ENCODE data around the gene CRYL1. TPM values are rescaled to one million over a fixed set of nuclear protein-coding genes. Genes with fewer than 3 reads are reported as not detected.
A peak's percentile ranks its signal among the peaks of the same experiment; 100 is the strongest.

Gene CRYL1
- total RNA-seq, 1 experiment from 2014 or later, result 0.20 TPM

DNA sequence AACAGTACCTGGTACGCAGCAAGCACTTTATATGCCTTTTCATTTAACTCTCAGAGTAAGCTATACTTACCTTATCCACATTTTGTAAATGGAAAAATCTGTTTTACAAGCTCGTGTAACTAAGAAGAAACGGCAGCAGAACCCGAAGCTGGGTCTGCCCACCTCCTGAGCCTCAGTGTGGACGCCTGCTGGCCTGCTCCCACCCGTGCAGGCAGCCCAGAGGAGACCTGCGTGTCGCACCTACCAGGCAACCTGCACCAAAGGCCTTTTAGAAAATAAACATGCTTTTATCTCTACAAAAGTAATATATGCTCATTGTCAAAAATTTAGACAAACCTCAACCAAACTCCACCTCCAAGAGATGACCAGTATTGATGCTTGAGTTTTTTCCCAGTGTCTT lies 62.7 kb downstream of the CRYL1 start:
- 0 out of 2 replicates have a peak, but pooled peaks cover 2% of the 10 kb centered on the region for H3K4me1 ChIP-seq

DNA sequence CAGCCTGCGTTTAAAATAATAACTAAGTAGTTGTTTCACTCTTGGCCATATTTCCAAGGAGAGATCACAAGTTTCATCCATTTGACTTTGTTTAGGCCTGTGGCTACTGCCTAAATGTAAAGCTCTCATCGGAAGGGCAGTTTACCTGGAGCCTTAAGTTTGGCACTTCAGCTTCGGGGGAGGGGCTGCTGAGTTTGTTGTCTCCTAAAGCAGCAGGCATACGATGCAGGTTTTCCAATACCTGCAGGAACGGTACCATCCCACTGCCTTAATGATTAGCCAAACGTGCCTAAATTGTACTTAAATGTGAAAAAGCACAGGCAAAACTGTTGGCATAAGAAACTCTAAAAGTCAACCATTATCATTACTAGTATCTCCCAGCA lies 63.1 kb downstream of the CRYL1 start:
- H3K4me3 ChIP-seq, result no peak overlapping the region
- 0 out of 2 replicates have a peak, but pooled peaks cover 5% of the 10 kb centered on the region for H3K27me3 ChIP-seq
- H3K27ac ChIP-seq, result no peak overlapping the region

More for the DNA sequence above, 62.7 kb downstream of the CRYL1 start:
- no peak for DNase-seq
- 0 out of 2 replicates have a peak, but pooled peaks cover 5% of the 10 kb centered on the region for H3K27me3 ChIP-seq
- H3K27ac ChIP-seq, result no peak overlapping the region
- H3K36me3 ChIP-seq, result no peaks in the 10 kb centered on the region
- H3K9me3 ChIP-seq (replicated peaks), result peaks cover 4% of the 10 kb centered on the region; the same call in 1 of the 2 replicates
- H3K4me3 ChIP-seq, result no peak overlapping the region

GRCh38 chr13:20461860-20462532 lies 63.7 kb downstream of the CRYL1 start:
- 0 out of 2 replicates have a peak, but pooled peaks cover 2% of the 10 kb centered on the region for H3K4me1 ChIP-seq
- 0 out of 2 replicates have a peak, but pooled peaks cover 5% of the 10 kb centered on the region for H3K27me3 ChIP-seq
- DNase-seq, result no peak
- H3K9me3 ChIP-seq (replicated peaks), result peaks cover 4% of the 10 kb centered on the region; the same call in 1 of the 2 replicates
- H3K27ac ChIP-seq, result no peak overlapping the region
- no peak overlapping the region for H3K4me3 ChIP-seq
- H3K36me3 ChIP-seq, result no peaks in the 10 kb centered on the region

More for the DNA sequence above, 63.1 kb downstream of the CRYL1 start:
- H3K36me3 ChIP-seq, result no peaks in the 10 kb centered on the region
- H3K9me3 ChIP-seq (replicated peaks), result peaks cover 4% of the 10 kb centered on the region; the same call in 1 of the 2 replicates
- H3K4me1 ChIP-seq, result 0 out of 2 replicates have a peak, but pooled peaks cover 2% of the 10 kb centered on the region
- no peak for DNase-seq

- Histone ChIP-seq H3K4me1 (0 out of 2 replicates have a peak, but pooled peaks cover 2% of the 10 kb centered on the region), H3K27ac (no peak overlapping the region), H3K9me3 (replicated peaks) (peaks cover 4% of the 10 kb centered on the region; the same call in 1 of the 2 replicates), H3K4me3 (no peak overlapping the region), H3K27me3 (0 out of 2 replicates have a peak, but pooled peaks cover 5% of the 10 kb centered on the region), H3K36me3 (no peaks in the 10 kb centered on the region)
- no peak for DNase-seq
Observed at GRCh38 chr13:20461481-20461859, 64.2 kb downstream of the CRYL1 start.

- Histone ChIP-seq H3K4me3 (no peak overlapping the region), H3K36me3 (no peaks in the 10 kb centered on the region), H3K27ac (no peak overlapping the region), H3K9me3 (replicated peaks) (peaks cover 4% of the 10 kb centered on the region; the same call in 1 of the 2 replicates), H3K27me3 (0 out of 2 replicates have a peak, but pooled peaks cover 5% of the 10 kb centered on the region), H3K4me1 (0 out of 2 replicates have a peak, but pooled peaks cover 2% of the 10 kb centered on the region)
- peak; percentile 36 to 45 for DNase-seq
Observed at GRCh38 chr13:20460761-20461160, 64.9 kb downstream of the CRYL1 start.

GRCh38 chr13:20457670-20458069 lies 68.0 kb downstream of the CRYL1 start:
- no peaks in the 10 kb centered on the region for H3K36me3 ChIP-seq
- H3K9me3 ChIP-seq (replicated peaks), result peaks cover 4% of the 10 kb centered on the region; the same call in 1 of the 2 replicates
- no peak overlapping the region for H3K4me3 ChIP-seq
- DNase-seq, result no peak
- 0 out of 2 replicates have a peak, but pooled peaks cover 2% of the 10 kb centered on the region for H3K4me1 ChIP-seq
- no peak overlapping the region for H3K27ac ChIP-seq
- H3K27me3 ChIP-seq, result no peaks in the 10 kb centered on the region

- DNase-seq, result no peak
- no peaks in the 10 kb centered on the region for H3K36me3 ChIP-seq
- H3K27me3 ChIP-seq, result no peaks in the 10 kb centered on the region
- H3K27ac ChIP-seq, result no peak overlapping the region
- peaks cover 4% of the 10 kb centered on the region; the same call in 1 of the 2 replicates for H3K9me3 ChIP-seq (replicated peaks)
- H3K4me3 ChIP-seq, result no peak overlapping the region
- 0 out of 2 replicates have a peak, but pooled peaks cover 2% of the 10 kb centered on the region for H3K4me1 ChIP-seq
Observed at GRCh38 chr13:20456737-20457136, 68.9 kb downstream of the CRYL1 start.

DNA sequence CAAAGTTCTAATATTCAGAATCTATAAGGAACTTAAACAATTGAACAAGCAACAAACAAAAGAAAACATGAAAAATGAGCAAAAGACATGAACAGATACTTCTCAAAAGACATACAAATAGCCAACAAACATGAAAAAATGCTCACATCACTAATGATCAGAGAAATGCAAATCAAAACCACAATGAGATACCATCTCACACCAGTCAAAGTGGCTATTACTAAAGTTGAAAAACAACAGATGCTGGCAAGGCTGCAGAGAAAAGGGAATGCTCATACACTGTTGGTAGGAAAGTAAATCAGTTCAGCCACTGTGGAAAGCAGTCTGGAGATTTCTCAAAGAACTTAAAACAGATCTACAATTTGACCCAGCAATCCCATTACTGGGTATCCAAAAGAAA lies 74.3 kb downstream of the CRYL1 start:
- Histone ChIP-seq H3K9me3 (replicated peaks) (no peaks in the 10 kb centered on the region), H3K4me1 (no peaks in the 10 kb centered on the region), H3K27me3 (no peaks in the 10 kb centered on the region), H3K27ac (no peak overlapping the region), H3K36me3 (no peaks in the 10 kb centered on the region), H3K4me3 (no peak overlapping the region)
- no peak for DNase-seq

DNA sequence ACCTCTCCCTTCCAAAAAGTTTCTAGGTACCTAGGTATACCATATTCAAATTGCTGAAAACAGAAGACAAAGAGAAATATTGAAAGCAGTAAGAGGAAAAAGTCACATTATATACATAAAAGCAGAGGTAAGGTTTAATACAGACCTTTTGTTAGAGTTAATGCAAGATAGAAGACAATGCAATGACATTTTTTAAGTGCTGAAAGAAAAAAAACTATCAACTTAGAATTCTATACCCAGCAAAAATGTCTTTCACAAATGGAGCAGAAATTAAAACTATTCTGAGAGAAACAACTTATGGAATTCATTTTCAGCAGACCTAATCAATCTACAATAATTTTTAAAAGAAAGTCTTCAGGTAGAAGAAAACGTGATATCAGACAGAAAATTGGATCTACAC lies 77.2 kb downstream of the CRYL1 start:
- Histone ChIP-seq H3K27me3 (no peaks in the 10 kb centered on the region), H3K4me3 (no peak overlapping the region), H3K4me1 (no peaks in the 10 kb centered on the region), H3K9me3 (replicated peaks) (no peaks in the 10 kb centered on the region), H3K27ac (no peak overlapping the region), H3K36me3 (no peaks in the 10 kb centered on the region)
- no peak for DNase-seq

GRCh38 chr13:20446900-20447299 lies 78.8 kb downstream of the CRYL1 start:
- Histone ChIP-seq H3K9me3 (replicated peaks) (no peaks in the 10 kb centered on the region), H3K4me3 (no peak overlapping the region)
- DNase-seq, result no peak

GRCh38 chr13:20446405-20446804 lies 79.3 kb downstream of the CRYL1 start:
- DNase-seq, result no peak
- H3K4me3 ChIP-seq, result no peak overlapping the region
- H3K4me1 ChIP-seq, result no peaks in the 10 kb centered on the region
- H3K9me3 ChIP-seq (replicated peaks), result no peaks in the 10 kb centered on the region
- no peaks in the 10 kb centered on the region for H3K36me3 ChIP-seq
- 0 out of 2 replicates have a peak, but pooled peaks cover 7% of the 10 kb centered on the region for H3K27me3 ChIP-seq
- no peak overlapping the region for H3K27ac ChIP-seq

More at GRCh38 chr13:20446900-20447299, 78.8 kb downstream of the CRYL1 start:
- H3K27me3 ChIP-seq, result 0 out of 2 replicates have a peak, but pooled peaks cover 6% of the 10 kb centered on the region
- H3K27ac ChIP-seq, result no peak overlapping the region
- no peaks in the 10 kb centered on the region for H3K4me1 ChIP-seq
- no peaks in the 10 kb centered on the region for H3K36me3 ChIP-seq

GRCh38 chr13:20442798-20443381 lies 82.8 kb downstream of the CRYL1 start:
- Histone ChIP-seq H3K27ac (no peak overlapping the region), H3K36me3 (no peaks in the 10 kb centered on the region), H3K4me3 (no peak overlapping the region), H3K4me1 (no peaks in the 10 kb centered on the region), H3K27me3 (0 out of 2 replicates have a peak, but pooled peaks cover 12% of the 10 kb centered on the region), H3K9me3 (replicated peaks) (no peaks in the 10 kb centered on the region)
- DNase-seq, result no peak

- Histone ChIP-seq H3K36me3 (no peaks in the 10 kb centered on the region), H3K4me3 (no peak overlapping the region), H3K27me3 (0 out of 2 replicates have a peak, but pooled peaks cover 12% of the 10 kb centered on the region), H3K4me1 (no peaks in the 10 kb centered on the region), H3K27ac (no peak overlapping the region), H3K9me3 (replicated peaks) (no peaks in the 10 kb centered on the region)
- no peak for DNase-seq
Observed at GRCh38 chr13:20442375-20442774, 83.3 kb downstream of the CRYL1 start.

- 0 out of 2 replicates have a peak, but pooled peaks cover 12% of the 10 kb centered on the region for H3K27me3 ChIP-seq
- H3K4me1 ChIP-seq, result no peaks in the 10 kb centered on the region
- no peaks in the 10 kb centered on the region for H3K36me3 ChIP-seq
- H3K4me3 ChIP-seq, result no peak overlapping the region
- H3K27ac ChIP-seq, result no peak overlapping the region
- H3K9me3 ChIP-seq (replicated peaks), result no peaks in the 10 kb centered on the region
- peak in 1 of 2 experiments; percentile 11 for DNase-seq
Observed at GRCh38 chr13:20441879-20442278, 83.8 kb downstream of the CRYL1 start.

- Histone ChIP-seq H3K9me3 (replicated peaks) (no peaks in the 10 kb centered on the region), H3K36me3 (no peaks in the 10 kb centered on the region), H3K4me1 (no peaks in the 10 kb centered on the region), H3K27ac (no peak overlapping the region), H3K27me3 (0 out of 2 replicates have a peak, but pooled peaks cover 12% of the 10 kb centered on the region), H3K4me3 (no peak overlapping the region)
- DNase-seq, result no peak
Observed at GRCh38 chr13:20441056-20441455, 84.6 kb downstream of the CRYL1 start.

All from SJCRH30 (cell line).